ENCODE results near the gene MSRB1. TPM values are rescaled to one million over a fixed set of nuclear protein-coding genes. Genes with fewer than 3 reads are reported as not detected.

The MSRB1 gene
- total RNA-seq, 2 experiments from 2014 or later = 23.5 to 24.7 TPM

GRCh38 chr16:1895068-1895467 lies 47.9 kb downstream of the MSRB1 start:
- ChIA-PET POLR2A (interaction anchor here (0.7 kb wide), 1 partner anchor 554 kb away, joined by 7 read pairs; no protein-coding TSS in a partner anchor), CTCF (no interaction called here)

GRCh38 chr16:1890708-1891050 lies 52.3 kb downstream of the MSRB1 start:
- POLR2A ChIA-PET = no interaction called here
- CTCF ChIA-PET = interaction anchor here (1.3 kb wide), 1 partner anchor 49 kb away, joined by 5 read pairs; no protein-coding TSS in a partner anchor

- CTCF ChIA-PET = interaction anchor here (0.7 to 1.3 kb wide), 2 partner anchors 48 to 710 kb away, joined by 5 read pairs; no protein-coding TSS in a partner anchor
- POLR2A ChIA-PET = no interaction called here
These were observed 52.8 kb downstream of the MSRB1 start for GRCh38 chr16:1890024-1890707.

Other genes with a start within 250 kb of the MSRB1 start
- gene MAPK8IP3, start 237.0 kb downstream of the MSRB1 start, total RNA-seq = 10 to 100 TPM; 57.1 to 57.4 TPM
- 10 to 100 TPM; 27.0 to 30.0 TPM for gene NME3, start 171.7 kb downstream of the MSRB1 start, total RNA-seq
- gene EME2, start 170.4 kb downstream of the MSRB1 start, total RNA-seq = 10 to 100 TPM; 20.3 TPM
- 100 to 1,000 TPM; 197 to 199 TPM for gene MRPS34, start 170.1 kb downstream of the MSRB1 start, total RNA-seq
- 10 to 100 TPM; 21.4 to 22.1 TPM for gene SPSB3, start 160.6 kb downstream of the MSRB1 start, total RNA-seq
- 10 to 100 TPM; 72.7 to 80.2 TPM for gene NUBP2, start 160.2 kb downstream of the MSRB1 start, total RNA-seq
- not detected for gene IGFALS, start 149.5 kb downstream of the MSRB1 start, total RNA-seq
- gene HAGH, start 116.4 kb downstream of the MSRB1 start, total RNA-seq = 10 to 100 TPM; 34.4 to 35.8 TPM
- 10 to 100 TPM; 18.7 to 20.7 TPM for gene FAHD1, start 116.0 kb downstream of the MSRB1 start, total RNA-seq
- gene MEIOB, start 71.0 kb downstream of the MSRB1 start, total RNA-seq = not detected
- gene HS3ST6, start 24.8 kb downstream of the MSRB1 start, total RNA-seq = not detected
- under 1 TPM in 1 of 2 experiments, not detected in 1; 0.36 TPM for gene RPL3L, start 11.5 kb upstream of the MSRB1 start, total RNA-seq
- gene NDUFB10, start 16.3 kb upstream of the MSRB1 start, total RNA-seq = 100 to 1,000 TPM; 153 to 155 TPM
- 1,000 to 10,000 TPM; 4,851 to 4,954 TPM for gene RPS2, start 21.6 kb upstream of the MSRB1 start, total RNA-seq
- not detected for gene RNF151, start 23.7 kb upstream of the MSRB1 start, total RNA-seq
- gene TBL3, start 28.9 kb upstream of the MSRB1 start, total RNA-seq = 10 to 100 TPM; 73.5 to 74.8 TPM
- under 1 TPM; 0.23 to 0.36 TPM for gene NOXO1, start 38.3 kb upstream of the MSRB1 start, total RNA-seq
- 10 to 100 TPM; 39.1 to 43.3 TPM for gene GFER, start 41.0 kb upstream of the MSRB1 start, total RNA-seq
- 1 to 10 TPM; 4.6 to 4.7 TPM for gene SYNGR3, start 46.8 kb upstream of the MSRB1 start, total RNA-seq
- 10 to 100 TPM; 94.2 to 95.6 TPM for gene ZNF598, start 66.6 kb upstream of the MSRB1 start, total RNA-seq
- gene NPW, start 76.6 kb upstream of the MSRB1 start, total RNA-seq = 10 to 100 TPM; 15.8 to 18.1 TPM
- 1 to 10 TPM; 4.0 to 5.2 TPM for gene NHERF2, start 83.7 kb upstream of the MSRB1 start, total RNA-seq
- 10 to 100 TPM; 34.5 to 34.8 TPM for gene NTHL1, start 104.6 kb upstream of the MSRB1 start, total RNA-seq
- gene TSC2, start 104.8 kb upstream of the MSRB1 start, total RNA-seq = 10 to 100 TPM; 80.2 to 84.5 TPM
- 10 to 100 TPM; 65.3 to 70.7 TPM for gene PKD1, start 192.7 kb upstream of the MSRB1 start, total RNA-seq
- gene RAB26, start 205.4 kb upstream of the MSRB1 start, total RNA-seq = under 1 TPM in 1 of 2 experiments, not detected in 1; 0.42 TPM
- gene TRAF7, start 212.6 kb upstream of the MSRB1 start, total RNA-seq = 100 to 1,000 TPM; 102 to 109 TPM

All from activated CD8-positive, alpha-beta memory T cell treated with anti-CD3 and anti-CD28 coated beads for 36 hours (primary cell).